DOHH2 (cell line): Measurements from ENCODE around the gene TEN1.

Experiments used
- EZH2phosphoT487 ChIP-seq: fragments of 200-600 bp; sonication (generic); IDR thresholded peaks from 2 replicates; pipeline ENCODE4 v1.6.1; 2017; ENCODE audit warnings: borderline replicate concordance, mild to moderate bottlenecking, antibody characterized with exemption, low read length, moderate library complexity, mixed read lengths
- TF ChIP-seq, protein P1 (sequence below): fragments of 200-600 bp; sonication (generic); IDR thresholded peaks from one replicate; pipeline ENCODE4 v1.5.1; 2014; ENCODE audit warnings: antibody characterized with exemption, mild to moderate bottlenecking, low read depth, low read length; ENCODE audit not compliant: poor library complexity, severe bottlenecking

DNA sequence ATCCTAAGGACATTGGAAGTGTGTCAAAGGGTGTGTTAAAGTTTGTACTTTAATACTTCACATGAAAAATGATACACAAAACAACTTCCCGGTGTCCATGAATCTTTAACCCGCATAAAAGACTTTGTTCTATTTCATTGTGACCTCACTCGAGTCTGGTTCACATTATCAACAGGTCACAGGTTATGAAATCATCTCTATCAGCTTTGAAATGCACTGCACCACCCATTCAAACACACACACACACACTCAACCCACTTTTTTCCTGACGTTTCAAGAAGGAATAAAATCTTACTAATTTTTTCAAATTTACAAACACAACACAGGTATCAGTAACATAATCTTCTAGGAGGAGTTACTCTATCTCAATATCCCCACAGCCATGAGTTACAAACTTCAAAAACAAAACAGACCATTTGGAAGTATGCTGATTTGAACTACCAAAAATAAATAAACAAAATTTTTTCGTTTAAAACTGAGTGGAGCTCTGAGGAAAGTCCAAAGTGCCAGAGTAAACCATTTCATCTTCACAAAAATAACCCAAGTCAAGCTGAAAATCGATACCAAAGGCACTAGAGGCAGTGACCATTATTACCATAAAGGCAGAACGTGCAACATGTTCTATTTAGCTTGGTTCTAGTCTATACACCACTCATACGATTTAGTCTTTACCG lies 2.7 kb upstream of the TEN1 start:
- TF ChIP-seq, protein P1, sequence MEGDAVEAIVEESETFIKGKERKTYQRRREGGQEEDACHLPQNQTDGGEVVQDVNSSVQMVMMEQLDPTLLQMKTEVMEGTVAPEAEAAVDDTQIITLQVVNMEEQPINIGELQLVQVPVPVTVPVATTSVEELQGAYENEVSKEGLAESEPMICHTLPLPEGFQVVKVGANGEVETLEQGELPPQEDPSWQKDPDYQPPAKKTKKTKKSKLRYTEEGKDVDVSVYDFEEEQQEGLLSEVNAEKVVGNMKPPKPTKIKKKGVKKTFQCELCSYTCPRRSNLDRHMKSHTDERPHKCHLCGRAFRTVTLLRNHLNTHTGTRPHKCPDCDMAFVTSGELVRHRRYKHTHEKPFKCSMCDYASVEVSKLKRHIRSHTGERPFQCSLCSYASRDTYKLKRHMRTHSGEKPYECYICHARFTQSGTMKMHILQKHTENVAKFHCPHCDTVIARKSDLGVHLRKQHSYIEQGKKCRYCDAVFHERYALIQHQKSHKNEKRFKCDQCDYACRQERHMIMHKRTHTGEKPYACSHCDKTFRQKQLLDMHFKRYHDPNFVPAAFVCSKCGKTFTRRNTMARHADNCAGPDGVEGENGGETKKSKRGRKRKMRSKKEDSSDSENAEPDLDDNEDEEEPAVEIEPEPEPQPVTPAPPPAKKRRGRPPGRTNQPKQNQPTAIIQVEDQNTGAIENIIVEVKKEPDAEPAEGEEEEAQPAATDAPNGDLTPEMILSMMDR = no peak
- TF ChIP-seq EZH2phosphoT487 = no peak
